H1 (cell line): ENCODE data around the gene CACNA2D3.

Experiments used
- BRCA1 ChIP-seq: IDR thresholded peaks from 2 replicates; pipeline ENCODE4 v1.6.1; 2012; ENCODE audit warnings: low read depth, low read length, improper control_type of control experiment
- CBX5 ChIP-seq: fragments of 300-800, 300-1000 bp; sonication (generic); IDR thresholded peaks from 2 replicates; pipeline ENCODE4 v1.7.1; 2016; ENCODE audit warnings: antibody characterized with exemption, low read length, low read depth
- CREB1 ChIP-seq: IDR thresholded peaks from 2 replicates; pipeline ENCODE4 v1.6.1; 2012; ENCODE audit warnings: inconsistent platforms
- EZH2 ChIP-seq: fragments of 200-600 bp; sonication (generic); IDR thresholded peaks from 2 replicates; pipeline ENCODE4 v1.7.1; 2012; ENCODE audit warnings: low read depth, mild to moderate bottlenecking, moderate library complexity, low read length, inconsistent platforms; ENCODE audit not compliant: severe bottlenecking
- GABPA ChIP-seq: IDR thresholded peaks from 2 replicates; pipeline ENCODE4 v1.6.1; 2011; ENCODE audit warnings: mild to moderate bottlenecking, low read length, moderate library complexity, borderline replicate concordance; ENCODE audit not compliant: insufficient read depth
- MAFK ChIP-seq: IDR thresholded peaks from 2 replicates; pipeline ENCODE4 v1.6.1; 2012; ENCODE audit warnings: low read depth, mild to moderate bottlenecking, improper control_type of control experiment, low read length
- NRF1 ChIP-seq: IDR thresholded peaks from 2 replicates; pipeline ENCODE4 v1.6.1; 2011; ENCODE audit warnings: mild to moderate bottlenecking, low read depth, low read length, improper control_type of control experiment
- POLR2A ChIP-seq, 2 experiments: IDR thresholded peaks; 1 replicate in 1 of 2; 2 replicates in 1 of 2; pipeline ENCODE4 v1.6.1; 2011; ENCODE audit warnings: low read depth in 2 of 2, low read length in 2 of 2, mild to moderate bottlenecking in 2 of 2; ENCODE audit errors: control extremely low read depth in 1 of 2
- TAF1 ChIP-seq: IDR thresholded peaks from 2 replicates; pipeline ENCODE4 v1.6.1; 2011; ENCODE audit warnings: mild to moderate bottlenecking, low read depth, low read length
- TF ChIP-seq, protein P1 (sequence below), 3 experiments: IDR thresholded peaks; 1 replicate in 2 of 3; 2 replicates in 1 of 3; pipeline versions ENCODE4 v1.5.1 to v1.6.1; 2011; ENCODE audit warnings: low read length in 3 of 3, mild to moderate bottlenecking in 3 of 3, inconsistent platforms in 2 of 3, low read depth in 1 of 3, moderate library complexity in 1 of 3; ENCODE audit not compliant: insufficient read depth in 1 of 3; ENCODE audit errors: control extremely low read depth in 1 of 3
- TF ChIP-seq, protein P2 (sequence below): IDR thresholded peaks from 2 replicates; pipeline ENCODE4 v1.6.1; 2012; ENCODE audit warnings: inconsistent platforms
- TF ChIP-seq, protein P3 (sequence below): IDR thresholded peaks from 2 replicates; pipeline ENCODE4 v1.6.1; 2011; ENCODE audit warnings: low read length, improper control_type of control experiment

- TF ChIP-seq, protein P1, sequence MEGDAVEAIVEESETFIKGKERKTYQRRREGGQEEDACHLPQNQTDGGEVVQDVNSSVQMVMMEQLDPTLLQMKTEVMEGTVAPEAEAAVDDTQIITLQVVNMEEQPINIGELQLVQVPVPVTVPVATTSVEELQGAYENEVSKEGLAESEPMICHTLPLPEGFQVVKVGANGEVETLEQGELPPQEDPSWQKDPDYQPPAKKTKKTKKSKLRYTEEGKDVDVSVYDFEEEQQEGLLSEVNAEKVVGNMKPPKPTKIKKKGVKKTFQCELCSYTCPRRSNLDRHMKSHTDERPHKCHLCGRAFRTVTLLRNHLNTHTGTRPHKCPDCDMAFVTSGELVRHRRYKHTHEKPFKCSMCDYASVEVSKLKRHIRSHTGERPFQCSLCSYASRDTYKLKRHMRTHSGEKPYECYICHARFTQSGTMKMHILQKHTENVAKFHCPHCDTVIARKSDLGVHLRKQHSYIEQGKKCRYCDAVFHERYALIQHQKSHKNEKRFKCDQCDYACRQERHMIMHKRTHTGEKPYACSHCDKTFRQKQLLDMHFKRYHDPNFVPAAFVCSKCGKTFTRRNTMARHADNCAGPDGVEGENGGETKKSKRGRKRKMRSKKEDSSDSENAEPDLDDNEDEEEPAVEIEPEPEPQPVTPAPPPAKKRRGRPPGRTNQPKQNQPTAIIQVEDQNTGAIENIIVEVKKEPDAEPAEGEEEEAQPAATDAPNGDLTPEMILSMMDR (IDR thresholded peaks at IDR 0.05; ENCODE audit: control extremely low read depth in 1 of 3, insufficient read depth in 1 of 3, low read depth in 1 of 3, low read length in 3 of 3), result 0 out of 4 replicates have a peak, but pooled peaks of 1 of the 3 experiments have one; percentile 11
- no peak for TF ChIP-seq POLR2A (IDR thresholded peaks at IDR 0.05; ENCODE audit: control extremely low read depth in 1 of 2, low read depth in 2 of 2, low read length in 2 of 2)
- no peak for TF ChIP-seq MAFK
- no peak for TF ChIP-seq NRF1
- no peak for TF ChIP-seq TAF1
- TF ChIP-seq, protein P2, sequence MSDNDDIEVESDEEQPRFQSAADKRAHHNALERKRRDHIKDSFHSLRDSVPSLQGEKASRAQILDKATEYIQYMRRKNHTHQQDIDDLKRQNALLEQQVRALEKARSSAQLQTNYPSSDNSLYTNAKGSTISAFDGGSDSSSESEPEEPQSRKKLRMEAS, result no peak
- no peak for TF ChIP-seq CBX5
- TF ChIP-seq, protein P3, sequence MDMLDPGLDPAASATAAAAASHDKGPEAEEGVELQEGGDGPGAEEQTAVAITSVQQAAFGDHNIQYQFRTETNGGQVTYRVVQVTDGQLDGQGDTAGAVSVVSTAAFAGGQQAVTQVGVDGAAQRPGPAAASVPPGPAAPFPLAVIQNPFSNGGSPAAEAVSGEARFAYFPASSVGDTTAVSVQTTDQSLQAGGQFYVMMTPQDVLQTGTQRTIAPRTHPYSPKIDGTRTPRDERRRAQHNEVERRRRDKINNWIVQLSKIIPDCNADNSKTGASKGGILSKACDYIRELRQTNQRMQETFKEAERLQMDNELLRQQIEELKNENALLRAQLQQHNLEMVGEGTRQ, result no peak
- TF ChIP-seq GABPA, result no peak
- no peak for TF ChIP-seq CREB1
- TF ChIP-seq BRCA1, result no peak
- TF ChIP-seq EZH2, result peak; percentile 51
Measured at GRCh38 chr3:54087581-54088410, 34.6 kb upstream of the CACNA2D3 start.
